ENCODE measurements around the gene PAXIP1.
"Not testable (repeated sequence)": the region's sequence is repeated elsewhere in the genome, so short reads cannot be mapped to it uniquely, and the experiment has no call there.

The PAXIP1 gene

DNA sequence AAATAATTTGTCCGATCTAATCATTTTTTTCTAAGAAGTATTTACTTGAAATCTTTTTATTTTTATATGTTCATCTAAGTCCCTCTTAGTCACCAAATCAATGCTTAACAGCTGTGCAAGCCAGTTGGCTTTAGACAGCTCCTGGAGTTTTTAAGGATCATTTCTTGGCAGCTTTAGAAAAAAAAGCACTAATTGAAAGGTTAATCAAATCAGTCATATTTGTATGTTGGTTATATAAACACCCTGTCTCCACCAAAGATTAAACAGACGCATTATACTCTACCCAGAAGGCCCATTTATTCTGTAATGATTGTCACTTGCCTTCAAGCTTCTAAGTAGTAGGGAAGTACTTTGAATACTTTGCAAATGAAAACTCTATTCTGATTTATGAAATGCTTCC, 60.2 kb downstream of the PAXIP1 start:
- no peak for DNase-seq (ENCODE audit: low read depth)

GRCh38 chr7:154937837-154938236, 65.1 kb downstream of the PAXIP1 start:
- DNase-seq (ENCODE audit: low read depth) = no peak

DNA sequence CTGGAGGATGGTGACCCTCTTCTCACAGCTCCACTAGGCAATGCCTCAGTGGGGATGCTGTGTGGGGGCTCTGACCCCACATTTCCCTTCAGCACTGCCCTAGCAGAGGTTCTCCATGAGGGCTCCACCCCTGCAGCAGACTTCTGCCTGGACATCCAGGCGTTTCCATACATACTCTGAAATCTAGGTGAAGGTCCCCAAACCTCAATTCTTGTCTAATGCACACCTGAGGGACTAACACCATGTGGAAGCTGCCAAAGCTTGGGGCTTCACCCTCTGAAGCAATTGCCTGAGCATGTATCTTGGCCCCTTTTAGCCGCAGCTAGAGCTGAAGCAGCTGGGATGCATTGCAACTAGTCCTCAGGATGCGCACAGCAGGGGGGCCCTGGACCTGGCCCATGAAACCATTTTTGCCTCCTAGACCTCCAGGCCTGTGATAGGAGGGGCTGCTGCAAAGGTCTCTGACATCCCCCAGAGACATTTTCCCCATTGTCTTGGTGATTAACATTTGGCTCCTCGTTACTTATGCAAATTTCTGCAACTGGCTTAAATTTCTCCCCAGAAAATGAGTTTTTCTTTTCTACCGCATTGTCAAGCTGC, 68.5 kb downstream of the PAXIP1 start:
- not testable (repeated sequence) for DNase-seq (ENCODE audit: low read depth)

DNA sequence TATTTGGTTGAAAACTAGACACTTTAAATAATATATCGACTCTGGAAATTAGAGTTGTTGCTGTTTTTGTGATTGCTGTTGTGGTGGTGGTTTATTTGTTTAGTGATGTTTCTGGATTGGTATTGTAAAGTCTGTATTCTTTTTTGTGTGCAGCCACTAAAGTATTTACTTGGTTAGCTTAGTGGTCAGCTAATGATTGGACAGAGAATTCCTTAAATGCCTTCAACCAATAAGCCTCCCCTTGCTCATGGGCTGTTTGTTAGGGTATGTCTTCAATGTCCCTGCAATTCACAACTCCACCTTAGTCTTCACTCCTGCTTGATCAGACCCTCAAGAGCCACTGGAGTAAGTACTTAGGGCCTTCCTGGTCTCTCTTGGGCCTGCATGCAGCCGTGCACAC, 71.0 kb downstream of the PAXIP1 start:
- DNase-seq (ENCODE audit: low read depth) = no peak

GRCh38 chr7:154929006-154929726, 73.8 kb downstream of the PAXIP1 start:
- DNase-seq (ENCODE audit: low read depth) = no peak

GRCh38 chr7:154928136-154929005, 74.6 kb downstream of the PAXIP1 start:
- peak; percentile 27 for DNase-seq (ENCODE audit: low read depth)

DNA sequence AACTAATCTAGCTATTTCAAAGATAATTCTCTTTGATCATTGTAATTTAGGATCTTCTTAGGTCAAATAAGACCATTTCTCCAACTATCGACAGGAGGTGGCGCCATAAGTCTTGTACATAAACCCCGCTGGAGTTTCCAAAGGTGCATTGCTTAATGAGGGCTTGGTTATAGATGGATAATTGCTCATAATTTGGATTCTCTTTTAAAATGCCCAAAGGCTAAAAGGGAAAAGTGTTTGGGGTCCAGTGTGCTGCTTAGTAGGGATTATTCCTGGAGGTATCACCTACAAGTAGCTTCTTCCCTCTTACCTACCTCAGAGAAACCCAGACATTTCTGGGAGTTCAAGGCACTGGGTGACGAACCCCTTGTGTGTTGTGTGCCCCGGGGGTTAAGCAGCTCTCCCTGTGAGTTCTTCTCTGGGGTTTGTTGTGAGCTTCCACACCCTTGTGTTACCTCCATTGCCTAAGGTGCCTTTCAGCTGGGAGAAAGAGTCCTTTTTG, 75.2 kb downstream of the PAXIP1 start:
- peak; percentile 46 for DNase-seq (ENCODE audit: low read depth)

DNA sequence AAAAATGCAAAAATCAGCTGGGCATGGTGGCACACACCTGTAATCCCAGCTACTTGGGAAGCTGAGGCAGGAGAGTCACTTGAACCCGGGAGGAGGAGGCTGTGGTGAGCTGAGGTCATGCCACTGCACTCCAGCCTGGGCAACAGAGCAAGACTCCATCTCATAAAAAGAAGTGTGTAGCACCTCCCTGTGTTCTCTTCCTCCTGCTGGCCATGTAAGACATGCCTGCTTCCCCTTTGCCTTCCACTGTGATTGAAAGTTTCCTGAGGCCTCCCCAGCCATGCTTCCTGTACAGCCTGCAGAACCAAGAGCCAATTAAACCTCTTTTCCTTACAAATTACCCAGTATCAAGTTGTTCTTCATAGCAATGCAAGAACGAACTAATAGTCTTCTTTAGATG, 80.5 kb downstream of the PAXIP1 start:
- DNase-seq (ENCODE audit: low read depth) = not testable (repeated sequence)

GRCh38 chr7:154919344-154920225, 83.3 kb downstream of the PAXIP1 start:
- DNase-seq (ENCODE audit: low read depth) = no peak

DNA sequence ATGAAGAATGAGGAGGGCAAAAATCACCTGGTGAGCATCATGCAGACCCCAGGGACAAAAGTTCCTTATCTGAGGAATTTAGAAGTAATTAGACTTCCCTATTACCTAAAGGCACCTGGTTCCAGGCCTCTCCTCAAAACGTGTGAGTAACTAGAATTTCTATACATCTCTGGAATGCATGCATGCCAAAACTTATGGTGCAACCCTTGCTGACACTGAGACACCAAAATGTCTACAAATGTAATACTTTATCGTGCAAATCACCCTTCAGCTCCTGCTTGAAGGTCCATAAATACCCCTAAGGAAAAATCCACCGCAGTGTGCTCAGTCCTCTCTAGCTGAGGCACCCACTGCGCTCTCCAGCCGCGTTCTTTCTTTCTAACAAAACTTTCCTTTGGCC, 84.2 kb downstream of the PAXIP1 start:
- DNase-seq (ENCODE audit: low read depth) = no peak

DNA sequence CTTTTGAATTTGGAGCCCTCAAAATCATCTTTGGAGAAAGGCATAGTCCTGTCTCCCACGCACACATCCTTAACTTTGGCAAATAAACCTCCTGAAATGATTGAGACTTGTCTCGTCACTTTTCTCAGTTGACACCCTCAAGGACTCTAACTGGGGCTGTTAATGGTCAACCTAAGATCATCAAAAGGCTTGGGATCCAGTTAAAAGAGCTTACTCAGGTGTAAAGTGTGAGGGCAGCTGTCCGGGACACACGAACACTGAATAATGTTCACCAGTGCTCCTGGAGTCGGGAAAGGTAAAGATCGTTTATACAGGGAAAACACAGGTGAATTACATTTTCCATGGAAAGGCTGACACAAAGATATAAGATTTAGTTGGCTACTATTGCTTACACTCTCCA, 84.7 kb downstream of the PAXIP1 start:
- DNase-seq (ENCODE audit: low read depth) = no peak

- DNase-seq (ENCODE audit: low read depth) = no peak
Measured at GRCh38 chr7:154917808-154918160, 85.1 kb downstream of the PAXIP1 start.

DNA sequence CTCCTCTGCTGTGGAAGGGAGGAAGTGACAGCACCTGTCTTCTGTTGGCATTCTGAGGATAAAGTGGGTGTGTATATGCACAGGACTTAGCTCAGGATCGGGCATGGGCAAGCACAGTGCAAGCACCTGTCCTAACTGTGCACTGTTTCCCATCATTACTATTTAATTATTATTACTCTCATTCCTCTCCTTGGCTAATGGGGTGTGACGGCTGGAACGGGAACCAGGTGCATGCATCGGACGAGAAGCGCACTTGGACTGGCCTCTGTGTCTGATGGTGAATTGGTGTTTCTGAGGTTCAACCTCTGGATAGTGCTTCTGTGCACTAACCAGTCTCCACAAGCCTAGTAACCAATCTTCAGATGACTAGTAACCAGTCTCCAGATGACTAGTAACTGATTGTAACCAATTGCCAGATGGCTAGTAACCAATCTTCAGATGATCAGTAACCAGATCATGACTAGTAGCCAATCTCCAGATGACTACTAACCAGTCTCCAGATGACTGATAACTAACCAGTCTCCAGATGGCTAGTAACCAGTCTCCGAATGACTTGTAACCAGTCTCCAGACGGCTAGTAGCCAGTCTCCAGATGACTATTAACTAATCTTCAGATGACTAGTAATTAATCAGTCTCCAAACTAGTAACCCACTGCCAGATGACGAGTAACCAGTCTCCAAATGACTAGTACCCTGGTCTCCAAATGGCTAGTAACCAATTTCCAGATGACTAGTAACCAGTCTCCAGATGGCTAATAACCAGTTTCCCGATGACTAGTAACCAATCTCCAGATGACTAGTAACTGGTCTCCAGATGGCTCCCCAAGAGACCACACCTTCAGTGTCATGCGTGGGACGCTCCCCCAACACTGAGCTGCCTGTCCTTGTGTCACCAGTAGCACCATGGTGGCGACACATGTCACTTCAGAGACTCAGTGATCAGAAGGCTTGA, 85.8 kb downstream of the PAXIP1 start:
- DNase-seq (ENCODE audit: low read depth) = no peak

DNA sequence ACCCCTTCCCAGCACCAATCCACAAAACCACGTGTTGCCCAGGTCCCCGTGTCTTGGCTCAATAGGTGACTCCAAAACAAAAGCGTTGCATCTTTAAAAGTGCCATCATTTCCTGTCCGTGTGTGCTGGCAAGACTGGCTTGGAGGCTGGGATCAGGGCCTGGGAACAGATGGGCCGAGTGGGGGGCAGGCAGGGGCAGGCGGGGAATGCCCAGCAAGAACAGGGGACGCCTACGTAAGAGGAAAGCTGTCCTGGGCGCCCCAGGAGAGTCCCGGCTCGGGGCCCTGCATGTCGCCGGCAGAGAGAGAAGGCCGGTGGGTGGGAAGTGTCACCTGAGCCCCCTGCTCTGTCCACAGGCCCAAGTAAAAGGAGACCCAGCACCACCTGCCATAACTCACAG, 86.5 kb downstream of the PAXIP1 start:
- no peak for DNase-seq (ENCODE audit: low read depth)

DNA sequence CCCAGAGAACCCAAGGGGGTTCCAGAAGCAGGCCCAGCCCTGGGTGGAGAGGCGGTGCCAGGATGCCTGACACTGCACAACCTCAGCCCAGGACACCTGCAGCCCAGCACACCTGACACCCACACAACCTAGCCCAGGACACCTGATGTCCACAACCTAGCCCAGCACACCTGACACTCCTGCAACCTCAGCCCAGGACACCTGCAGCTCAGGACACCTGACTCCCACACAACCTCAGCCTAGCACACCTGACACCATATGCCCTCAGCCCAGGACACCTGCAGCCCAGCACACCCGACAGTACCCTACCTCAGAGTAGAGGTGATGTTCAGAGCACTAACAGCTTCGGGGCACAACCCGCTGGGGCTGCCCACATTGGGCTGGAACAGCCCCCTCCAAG, 87.3 kb downstream of the PAXIP1 start:
- DNase-seq (ENCODE audit: low read depth) = no peak

GRCh38 chr7:154914996-154915380, 87.9 kb downstream of the PAXIP1 start:
- no peak for DNase-seq (ENCODE audit: low read depth)

- DNase-seq (ENCODE audit: low read depth) = no peak
Measured at GRCh38 chr7:154914308-154914995, 88.5 kb downstream of the PAXIP1 start.

GRCh38 chr7:154913638-154914307, 89.2 kb downstream of the PAXIP1 start:
- peak; percentile 70 for DNase-seq (ENCODE audit: low read depth)

- no peak for DNase-seq (ENCODE audit: low read depth)
Measured at GRCh38 chr7:154912871-154913637, 89.9 kb downstream of the PAXIP1 start.

All from stimulated activated CD8-positive, alpha-beta memory T cell treated with anti-CD3 and anti-CD28 coated beads, Interleukin-12 subunit alpha, Interleukin-12 subunit beta, amount 100 ng/mL, for 4 hours (primary cell).